Renal cortex interstitium (tissue), 11 donors: Measurements from ENCODE around the gene LRRFIP1. TPM values are rescaled to one million over a fixed set of nuclear protein-coding genes. Genes with fewer than 3 reads are reported as not detected.

Experiments
- DNase-seq, 11 donors: peaks; one replicate each; pipeline ENCODE4 v3.0.0-alpha.2; 2013; ENCODE audit warnings: low read depth in 9 of 11, low spot score in 4 of 11; ENCODE audit errors: extremely low read depth in 1 of 11
- polyA plus RNA-seq, 3 donors: library from polyadenylated mRNA; unstranded; fragments of 120-200 nt; gene quantifications; one replicate each; pipeline ENCODE4 v1.2.1, GENCODE V29; 2013; ENCODE audit not compliant: insufficient read length in 3 of 3

Gene LRRFIP1
- polyA plus RNA-seq, 3 donors: 76.2 to 104 (median 94.4) TPM

DNA sequence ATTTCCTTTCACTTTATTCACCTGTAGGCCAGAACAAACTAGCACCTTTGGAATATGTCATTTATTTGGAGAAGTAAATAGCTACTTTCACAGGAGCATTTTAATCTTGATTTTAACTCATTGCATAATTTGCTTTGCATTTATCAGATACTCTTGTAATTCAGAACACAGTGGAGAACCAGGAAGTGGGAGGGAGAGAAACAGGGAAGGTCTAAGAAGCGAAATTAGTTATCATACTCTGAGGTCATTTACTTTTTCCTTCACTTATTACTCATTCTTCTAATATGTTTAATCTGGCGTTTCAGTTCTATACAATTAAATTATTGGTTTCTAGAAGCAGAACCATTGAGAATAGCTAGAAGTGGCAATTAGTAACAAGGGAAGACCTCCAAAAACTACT lies 191.8 kb downstream of the LRRFIP1 start:
- no peak for DNase-seq

DNA sequence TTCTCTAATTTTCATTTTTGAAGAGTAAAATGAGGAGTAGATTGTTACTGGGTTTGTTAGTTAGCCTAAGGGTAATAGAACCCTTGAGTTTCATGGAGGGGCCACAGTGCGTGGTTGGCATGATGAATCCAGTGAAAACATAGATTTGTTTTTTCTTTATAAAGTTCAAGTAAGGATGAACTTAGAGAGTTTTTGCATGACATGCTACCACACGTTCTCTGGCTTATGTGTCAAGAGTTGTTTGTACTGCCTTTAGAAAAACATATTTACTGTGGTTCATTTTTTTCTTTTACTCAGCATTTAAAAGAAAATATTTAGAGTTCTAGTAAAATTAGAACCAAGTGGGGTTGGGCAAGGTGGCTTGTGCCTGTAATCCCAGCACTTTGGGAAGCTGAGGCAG lies 193.0 kb downstream of the LRRFIP1 start:
- DNase-seq: no peak

DNA sequence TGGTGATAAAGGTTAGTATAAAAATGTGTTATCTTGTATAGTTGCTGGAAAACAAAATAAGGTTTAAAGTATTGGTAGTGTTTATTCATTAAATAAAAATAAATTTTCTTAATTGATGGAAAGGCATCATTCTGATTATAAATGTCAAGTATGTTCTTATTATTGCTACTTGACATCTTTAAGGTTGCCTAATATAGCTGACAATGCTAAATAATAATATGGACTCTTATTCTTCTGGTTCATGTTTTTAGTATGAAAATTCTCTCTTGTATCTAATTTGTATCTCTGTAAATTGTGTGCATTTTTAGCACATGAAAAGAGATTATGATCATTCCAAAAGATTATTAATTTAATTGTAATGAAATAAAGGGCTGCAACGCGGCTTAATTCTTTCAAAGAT lies 196.2 kb downstream of the LRRFIP1 start:
- no peak for DNase-seq

DNA sequence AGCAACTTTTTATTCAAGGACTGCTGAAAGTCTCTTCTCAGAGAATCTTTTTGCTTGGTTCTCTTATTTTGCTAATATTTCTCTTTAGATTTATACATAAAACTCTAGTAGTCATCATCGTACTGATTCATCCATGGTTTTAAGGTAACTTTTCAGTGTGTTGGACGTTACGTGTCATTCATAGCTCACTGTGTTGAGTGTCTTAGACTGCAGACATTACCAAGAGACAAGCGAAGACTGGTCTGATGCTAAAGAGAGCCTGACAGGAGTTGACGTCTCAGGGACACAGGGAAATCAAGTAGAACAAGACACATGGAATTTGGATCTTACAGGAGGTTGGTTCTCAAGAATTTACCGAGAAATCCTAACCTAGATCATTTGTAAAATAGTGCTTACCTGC lies 196.7 kb downstream of the LRRFIP1 start:
- no peak for DNase-seq

DNA sequence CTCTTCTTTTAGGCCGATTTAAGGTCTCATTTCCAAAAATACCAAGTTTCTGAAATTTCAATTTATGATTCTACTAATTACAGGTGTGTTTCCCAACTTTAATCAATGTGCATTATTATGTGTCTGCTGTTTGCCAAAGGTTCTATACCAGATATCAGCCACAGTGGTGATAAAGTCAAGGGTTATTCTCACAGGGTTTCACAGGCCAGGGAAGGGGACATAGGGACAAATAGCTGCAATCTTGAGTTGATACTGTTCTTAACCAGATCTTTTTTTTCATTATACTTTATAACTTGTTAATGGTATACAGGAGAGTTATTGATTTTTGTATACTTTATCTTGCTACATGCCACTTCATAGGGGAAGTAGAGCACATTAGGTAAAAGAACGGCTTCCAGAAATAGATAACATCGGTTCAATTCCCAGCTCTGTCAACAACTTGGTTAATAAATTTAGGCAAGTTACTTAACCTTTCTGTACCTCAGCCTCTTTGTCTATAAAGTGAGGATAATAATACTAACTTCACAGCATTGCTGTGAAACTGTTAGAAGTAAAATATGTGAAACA lies 200.1 kb downstream of the LRRFIP1 start:
- DNase-seq: no peak

Other genes with a start within 250 kb of the LRRFIP1 start
- gene COL6A3, start 213.4 kb upstream of the LRRFIP1 start, polyA plus RNA-seq: 100 to 1,000 TPM; 210 to 278 (median 226) TPM
- 1 to 10 TPM; 1.2 to 4.3 (median 2.2) TPM for gene MLPH, start 140.3 kb upstream of the LRRFIP1 start, polyA plus RNA-seq
- gene PRLH, start 61.0 kb upstream of the LRRFIP1 start, polyA plus RNA-seq: not detected
- gene RAB17, start 36.9 kb upstream of the LRRFIP1 start, polyA plus RNA-seq: 10 to 100 TPM in 2 of 3 donors, 1 to 10 TPM in 1; 9.9 to 22.9 (median 10.1) TPM
- under 1 TPM; 0.53 to 0.70 (median 0.56) TPM for gene RBM44, start 171.2 kb downstream of the LRRFIP1 start, polyA plus RNA-seq
- 1 to 10 TPM; 2.3 to 4.5 (median 3.5) TPM for gene RAMP1, start 232.0 kb downstream of the LRRFIP1 start, polyA plus RNA-seq